C4-2B (cell line): ENCODE results near the gene WDSUB1.

Source experiments
- H3K27ac ChIP-seq: fragments of 450-650 bp; 2 replicates; pipeline ENCODE4 v1.5.1; 2017
- CTCF ChIP-seq: fragments of 450-650 bp; conservative IDR thresholded peaks from 2 replicates; pipeline ENCODE4 v1.5.1; 2017; ENCODE audit warnings: mild to moderate bottlenecking
- ZFX ChIP-seq: fragments of 450-650 bp; IDR thresholded peaks from 2 replicates; pipeline ENCODE4 v1.6.1; 2017

Gene WDSUB1

GRCh38 chr2:159283529-159283928 is 3.0 kb downstream of the WDSUB1 start:
- TF ChIP-seq CTCF (no peak), ZFX (no peak)

GRCh38 chr2:159281002-159281401 is 5.5 kb downstream of the WDSUB1 start:
- TF ChIP-seq ZFX (no peak), CTCF (no peak)

More at GRCh38 chr2:159283529-159283928, 3.0 kb downstream of the WDSUB1 start:
- no peak overlapping the region for H3K27ac ChIP-seq

GRCh38 chr2:159279700-159280099 is 6.8 kb downstream of the WDSUB1 start:
- TF ChIP-seq CTCF (no peak), ZFX (no peak)
- H3K27ac ChIP-seq = no peak overlapping the region

More at GRCh38 chr2:159281002-159281401, 5.5 kb downstream of the WDSUB1 start:
- H3K27ac ChIP-seq = no peak overlapping the region

- TF ChIP-seq ZFX (no peak), CTCF (no peak)
- H3K27ac ChIP-seq = no peak overlapping the region
Observed at GRCh38 chr2:159275111-159275510, 11.4 kb downstream of the WDSUB1 start.

GRCh38 chr2:159272156-159272555 is 14.3 kb downstream of the WDSUB1 start:
- TF ChIP-seq CTCF (no peak), ZFX (no peak)
- no peak overlapping the region for H3K27ac ChIP-seq

- no peak overlapping the region for H3K27ac ChIP-seq
- no peak for TF ChIP-seq CTCF
- TF ChIP-seq ZFX = no peak
Observed at GRCh38 chr2:159270744-159271379, 15.6 kb downstream of the WDSUB1 start.

- TF ChIP-seq CTCF = no peak
- no peak for TF ChIP-seq ZFX
- no peak overlapping the region for H3K27ac ChIP-seq
Observed at GRCh38 chr2:159267921-159268320, 18.6 kb downstream of the WDSUB1 start.
